PC-3 (cell line): ENCODE measurements around the gene ASB16. TPM values are rescaled to one million over a fixed set of nuclear protein-coding genes. Genes with fewer than 3 reads are reported as not detected.

Source experiments
- ATAC-seq: fragments of 200-7000 bp; cut with Tn5 transposase; 2 replicates; pipeline ENCODE4 v1.9.1; 2020; ENCODE audit warnings: mild to moderate bottlenecking, moderate library complexity
- BruUV-seq: library from RNA; stranded (reverse); fragments of 400-500 nt; replicated peaks from 2 replicates; lab custom pipeline; 2021; lab: Mats Ljungman, UMichigan
- CTCF ChIA-PET: fragments of 300-600 bp; sonication (Branson Sonifier 250); formaldehyde crosslinking; loops from one replicate; lab custom pipeline; 2022; ENCODE audit warnings: antibody characterized with exemption; lab: Charles Lee
- POLR2A ChIA-PET: fragments of 300-600 bp; sonication (Branson Sonifier 250); formaldehyde crosslinking; loops from one replicate; lab custom pipeline; 2022; ENCODE audit warnings: antibody characterized with exemption; ENCODE audit not compliant: unreplicated experiment; lab: Charles Lee
- DNase-seq: peaks from one replicate; pipeline ENCODE4 v3.0.0-alpha.2; 2015
- H2AFZ ChIP-seq: fragments of 300-600 bp; sonication (generic); 2 replicates; pipeline ENCODE4 v1.6.0; 2016; ENCODE audit warnings: antibody characterized with exemption, low read length
- H3F3A ChIP-seq: fragments of 300-600 bp; sonication (generic); one replicate; pipeline ENCODE4 v1.6.0; 2017; ENCODE audit warnings: antibody characterized with exemption, low read length, control low read depth, mild to moderate bottlenecking; ENCODE audit not compliant: unreplicated experiment
- H3K27ac ChIP-seq: fragments of 300-600 bp; sonication (generic); 2 replicates; pipeline ENCODE4 v1.5.1; 2016; ENCODE audit warnings: mild to moderate bottlenecking, low read length
- H3K27me3 ChIP-seq: fragments of 300-600 bp; sonication (generic); 2 replicates; pipeline ENCODE4 v1.6.1; 2016; ENCODE audit warnings: low read length, mixed read lengths
- H3K36me3 ChIP-seq: fragments of 300-600 bp; sonication (generic); 2 replicates; pipeline ENCODE4 v1.6.1; 2016; ENCODE audit warnings: low read depth, mixed run types, low read length, mixed read lengths
- H3K4me1 ChIP-seq: fragments of 300-600 bp; sonication (generic); 2 replicates; pipeline ENCODE4 v1.5.1; 2016; ENCODE audit warnings: low read length; ENCODE audit not compliant: insufficient read depth
- H3K4me2 ChIP-seq: fragments of 300-600 bp; sonication (generic); 2 replicates; pipeline ENCODE4 v1.6.0; 2016; ENCODE audit warnings: low read length
- H3K4me3 ChIP-seq: fragments of 300-600 bp; sonication (generic); 2 replicates; pipeline ENCODE4 v1.5.1; 2016; ENCODE audit warnings: mild to moderate bottlenecking, low read length, mixed read lengths
- H3K79me2 ChIP-seq: fragments of 300-600 bp; sonication (generic); 2 replicates; pipeline ENCODE4 v1.6.1; 2017; ENCODE audit warnings: low read length, mixed read lengths
- H3K9ac ChIP-seq: fragments of 300-600 bp; sonication (generic); 2 replicates; pipeline ENCODE4 v1.6.0; 2016; ENCODE audit warnings: mild to moderate bottlenecking, low read length
- H3K9me2 ChIP-seq: fragments of 300-600 bp; sonication (generic); replicated peaks from 2 replicates; pipeline ENCODE4 v1.6.1; 2016; ENCODE audit warnings: mixed run types, low read length, mixed read lengths
- H3K9me3 ChIP-seq: fragments of 300-600 bp; sonication (generic); 2 replicates; pipeline ENCODE4 v1.6.1; 2016; ENCODE audit warnings: low read length, mixed read lengths
- H4K20me1 ChIP-seq: fragments of 300-600 bp; sonication (generic); 2 replicates; pipeline ENCODE4 v1.6.1; 2016; ENCODE audit warnings: low read length, mixed read lengths
- CTCF ChIP-seq: fragments of 300-600 bp; sonication (generic); conservative IDR thresholded peaks from 2 replicates; pipeline ENCODE4 v1.5.1; 2017; ENCODE audit warnings: antibody characterized with exemption, low read depth, mild to moderate bottlenecking, low read length
- EZH2 ChIP-seq: fragments of 300-600 bp; sonication (generic); IDR thresholded peaks from one replicate; pipeline ENCODE4 v1.6.1; 2017; ENCODE audit warnings: antibody characterized with exemption, mild to moderate bottlenecking, low read length; ENCODE audit not compliant: unreplicated experiment
- EZH2phosphoT487 ChIP-seq: fragments of 300-600 bp; sonication (generic); IDR thresholded peaks from 2 replicates; pipeline ENCODE4 v1.6.1; 2018; ENCODE audit warnings: mild to moderate bottlenecking, antibody characterized with exemption, low read length, borderline replicate concordance
- intact Hi-C: fragments of 100-400 bp; cut with micrococcal nuclease; formaldehyde crosslinking; loops from 2 replicates; pipeline ENCODE4 v1.9.0; 2023
- total RNA-seq: library from RNA; depleted of rRNA; stranded (reverse); fragments of >200 nt; gene quantifications from 2 replicates; pipeline ENCODE4 v1.2.3, GENCODE V29; 2014

Gene ASB16
- total RNA-seq, 1 experiment from 2014 or later: 0.51 TPM

- H4K20me1 ChIP-seq: no peaks in the 10 kb centered on the region
- H3K9me3 ChIP-seq: no peaks in the 10 kb centered on the region
- H3K79me2 ChIP-seq: peaks cover 62% of the 10 kb centered on the region
- H3K4me3 ChIP-seq: peak within 1 kb of the TSS; percentile 95
- H3K9me2 ChIP-seq: no peaks in the 10 kb centered on the region
- TF ChIP-seq EZH2phosphoT487 (no peak), CTCF (no peak), EZH2 (no peak)
- ChIA-PET CTCF (interaction anchor here (0.5 to 1.0 kb wide), 5 partner anchors 73 to 125 kb away, joined by 3 to 7 read pairs (median 4); no protein-coding TSS in a partner anchor), POLR2A (interaction anchor here (0.6 kb wide), 2 partner anchors 14 to 97 kb away, joined by 3 to 10 read pairs; no protein-coding TSS in a partner anchor)
- H2AFZ ChIP-seq: peak within 1 kb of the TSS; percentile 46
- peak within 1 kb of the TSS; percentile 94 for H3K4me2 ChIP-seq
- H3F3A ChIP-seq: peaks cover 10% of the 10 kb centered on the region
- H3K36me3 ChIP-seq: peaks cover 26% of the 10 kb centered on the region
- intact Hi-C loops: no loop called here
- peak; percentile 2 for ATAC-seq
- peak; percentile 59 for DNase-seq
- H3K4me1 ChIP-seq: peaks cover 42% of the 10 kb centered on the region
- peak within 1 kb of the TSS; percentile 97 for H3K9ac ChIP-seq
- H3K27me3 ChIP-seq: no peaks in the 10 kb centered on the region
- BruUV-seq: no TSS peak
- peak within 1 kb of the TSS; percentile 72 for H3K27ac ChIP-seq
These were observed 49.2 kb downstream of the ASB16 start, which contains the start of gene UBTF for GRCh38 chr17:44219616-44220212. Gene UBTF, minus strand, starts transcription at chr17:44219675. Its CDS starts 1,446 bp downstream, at chr17:44218229.

- Histone ChIP-seq H3K9me3 (no peaks in the 10 kb centered on the region), H3K36me3 (peaks cover 19% of the 10 kb centered on the region), H3K27ac (peak overlapping the region; percentile 87), H4K20me1 (no peaks in the 10 kb centered on the region), H3K27me3 (no peaks in the 10 kb centered on the region), H3K4me3 (peak overlapping the region; percentile 95), H3K9me2 (no peaks in the 10 kb centered on the region), H3K9ac (peak overlapping the region; percentile 97), H3K79me2 (peaks cover 61% of the 10 kb centered on the region), H3K4me2 (peak overlapping the region; percentile 94), H2AFZ (peak overlapping the region; percentile 46), H3K4me1 (peaks cover 45% of the 10 kb centered on the region), H3F3A (peaks cover 10% of the 10 kb centered on the region)
- intact Hi-C loops: loop anchor here (1.0 kb wide), 1 partner anchor 82 kb away; no protein-coding TSS in a partner anchor
- ChIA-PET CTCF (interaction anchor here (0.5 to 1.8 kb wide), 5 partner anchors 72 to 125 kb away, joined by 3 to 7 read pairs (median 4); no protein-coding TSS in a partner anchor), POLR2A (interaction anchor here (0.5 to 0.6 kb wide), 3 partner anchors 14 to 125 kb away, joined by 3 to 10 read pairs (median 7); partner anchors contain the start of gene GRN)
- TF ChIP-seq CTCF (no peak), EZH2phosphoT487 (no peak), EZH2 (no peak)
- BruUV-seq: no TSS peak
- peak; percentile 48 for DNase-seq
- ATAC-seq: peak; percentile 5
These were observed 49.9 kb downstream of the ASB16 start for GRCh38 chr17:44220213-44221083.
